ENCODE measurements around the gene FKBP1C.

- TF ChIP-seq CTCF (IDR thresholded peaks at IDR 0.05; ENCODE audit: insufficient read depth, low read length) (no peak), REST (IDR thresholded peaks at IDR 0.05; ENCODE audit: insufficient replicate concordance, low read depth) (no peak), POLR2AphosphoS5 (IDR thresholded peaks at IDR 0.05; ENCODE audit: low read depth) (no peak), SPI1 (IDR thresholded peaks at IDR 0.05; ENCODE audit: borderline replicate concordance, low read depth) (no peak)
These were observed 24.3 kb upstream of the FKBP1C start for GRCh38 chr6:63186970-63187369.
